Cardiac ventricle fibroblast (primary cell): Measurements from ENCODE around the gene ZNF513. TPM values are rescaled to one million over a fixed set of nuclear protein-coding genes. Genes with fewer than 3 reads are reported as not detected.

Experiments used
- total RNA-seq: library from RNA; depleted of rRNA; stranded (reverse); fragments of >200 nt; gene quantifications from 2 replicates; pipeline ENCODE4 v1.2.3, GENCODE V29; 2015

ZNF513 gene
- 3.0 and 5.4 TPM in 2 replicates for total RNA-seq

GRCh38 chr2:27380626-27381545 is at the start of gene ZNF513:
Gene ZNF513, minus strand, starts transcription at chr2:27380734. Its CDS starts 208 bp downstream, at chr2:27380526.

GRCh38 chr2:27428213-27428977 is 47.9 kb upstream of the ZNF513 start, which contains the start of gene NRBP1:
Gene NRBP1, plus strand, starts transcription at chr2:27428631. Its CDS starts 4,643 bp downstream, at chr2:27433274.

GRCh38 chr2:27409321-27410073 is 29.0 kb upstream of the ZNF513 start, which contains the start of gene PPM1G:
Gene PPM1G, minus strand, starts transcription at chr2:27409591. Its CDS starts 169 bp downstream, at chr2:27409422.

GRCh38 chr2:27370026-27370815 is 10.3 kb downstream of the ZNF513 start, which contains the start of the genes EIF2B4 and SNX17:
Gene EIF2B4, minus strand, starts transcription at chr2:27370338. Its CDS starts 24 bp downstream, at chr2:27370314.
Gene SNX17, plus strand, starts transcription at chr2:27370616. Its CDS starts 128 bp downstream, at chr2:27370744.

GRCh38 chr2:27356382-27357181 is 24.0 kb downstream of the ZNF513 start, which contains the start of gene GTF3C2:
Gene GTF3C2, minus strand, starts transcription at chr2:27356764. Its CDS starts 13,210 bp downstream, at chr2:27343554.

Other genes with a start within 250 kb of the ZNF513 start
- gene PREB, start 246.1 kb downstream of the ZNF513 start, total RNA-seq = 54.4 and 60.6 TPM in 2 replicates
- gene PRR30, start 241.3 kb downstream of the ZNF513 start, total RNA-seq = not detected in 2 replicates
- gene TCF23, start 231.7 kb downstream of the ZNF513 start, total RNA-seq = 0.10 and 0.44 TPM in 2 replicates
- gene ATRAID, start 168.7 kb downstream of the ZNF513 start, total RNA-seq = 157 and 193 TPM in 2 replicates
- gene SLC5A6, start 168.5 kb downstream of the ZNF513 start, total RNA-seq = 12.2 and 13.5 TPM in 2 replicates
- 27.5 and 30.3 TPM in 2 replicates for gene CAD, start 163.4 kb downstream of the ZNF513 start, total RNA-seq
- gene SLC30A3, start 117.7 kb downstream of the ZNF513 start, total RNA-seq = 0.06 and 0.10 TPM in 2 replicates
- not detected in 2 replicates for gene DNAJC5G, start 105.3 kb downstream of the ZNF513 start, total RNA-seq
- gene TRIM54, start 98.3 kb downstream of the ZNF513 start, total RNA-seq = not detected in 2 replicates
- gene UCN, start 72.3 kb downstream of the ZNF513 start, total RNA-seq = 1.1 and 1.2 TPM in 2 replicates
- 123 and 139 TPM in 2 replicates for gene MPV17, start 57.6 kb downstream of the ZNF513 start, total RNA-seq
- gene GTF3C2, start 24.0 kb downstream of the ZNF513 start, total RNA-seq = 23.2 and 28.6 TPM in 2 replicates
- gene EIF2B4, start 10.4 kb downstream of the ZNF513 start, total RNA-seq = 28.6 and 35.0 TPM in 2 replicates
- 87.7 and 96.2 TPM in 2 replicates for gene SNX17, start 10.1 kb downstream of the ZNF513 start, total RNA-seq
- gene PPM1G, start 28.9 kb upstream of the ZNF513 start, total RNA-seq = 51.3 and 53.0 TPM in 2 replicates
- gene NRBP1, start 47.9 kb upstream of the ZNF513 start, total RNA-seq = 74.3 and 82.3 TPM in 2 replicates
- gene KRTCAP3, start 61.6 kb upstream of the ZNF513 start, total RNA-seq = not detected in 2 replicates
- 10.6 and 21.5 TPM in 2 replicates for gene IFT172, start 109.0 kb upstream of the ZNF513 start, total RNA-seq
- gene FNDC4, start 114.5 kb upstream of the ZNF513 start, total RNA-seq = 30.8 and 42.8 TPM in 2 replicates
- 0.34 and 0.44 TPM in 2 replicates for gene GCKR, start 116.1 kb upstream of the ZNF513 start, total RNA-seq
- gene ZNF512, start 202.3 kb upstream of the ZNF513 start, total RNA-seq = 9.9 and 29.8 TPM in 2 replicates
- 1.7 and 2.5 TPM in 2 replicates for gene CCDC121, start 248.3 kb upstream of the ZNF513 start, total RNA-seq
- gene GPN1, start 248.3 kb upstream of the ZNF513 start, total RNA-seq = 14.7 and 17.6 TPM in 2 replicates